ENCODE measurements around the gene CENPX. TPM values are rescaled to one million over a fixed set of nuclear protein-coding genes. Genes with fewer than 3 reads are reported as not detected.

CENPX gene
- total RNA-seq, 1 donor from 2014 or later: 26.3 TPM

GRCh38 chr17:81990836-81991683 lies 31.6 kb downstream of the CENPX start:
- Histone ChIP-seq H3K9me3 (replicated peaks) (no peaks in the 10 kb centered on the region), H3K4me3 (peak overlapping the region; percentile 57), H3K27ac (replicated peaks) (peak overlapping the region; percentile 92), H3K36me3 (peaks cover 7% of the 10 kb centered on the region), H3K4me1 (peaks cover 25% of the 10 kb centered on the region), H3K27me3 (ENCODE audit: low read depth) (no peaks in the 10 kb centered on the region)
- TF ChIP-seq, protein P1, sequence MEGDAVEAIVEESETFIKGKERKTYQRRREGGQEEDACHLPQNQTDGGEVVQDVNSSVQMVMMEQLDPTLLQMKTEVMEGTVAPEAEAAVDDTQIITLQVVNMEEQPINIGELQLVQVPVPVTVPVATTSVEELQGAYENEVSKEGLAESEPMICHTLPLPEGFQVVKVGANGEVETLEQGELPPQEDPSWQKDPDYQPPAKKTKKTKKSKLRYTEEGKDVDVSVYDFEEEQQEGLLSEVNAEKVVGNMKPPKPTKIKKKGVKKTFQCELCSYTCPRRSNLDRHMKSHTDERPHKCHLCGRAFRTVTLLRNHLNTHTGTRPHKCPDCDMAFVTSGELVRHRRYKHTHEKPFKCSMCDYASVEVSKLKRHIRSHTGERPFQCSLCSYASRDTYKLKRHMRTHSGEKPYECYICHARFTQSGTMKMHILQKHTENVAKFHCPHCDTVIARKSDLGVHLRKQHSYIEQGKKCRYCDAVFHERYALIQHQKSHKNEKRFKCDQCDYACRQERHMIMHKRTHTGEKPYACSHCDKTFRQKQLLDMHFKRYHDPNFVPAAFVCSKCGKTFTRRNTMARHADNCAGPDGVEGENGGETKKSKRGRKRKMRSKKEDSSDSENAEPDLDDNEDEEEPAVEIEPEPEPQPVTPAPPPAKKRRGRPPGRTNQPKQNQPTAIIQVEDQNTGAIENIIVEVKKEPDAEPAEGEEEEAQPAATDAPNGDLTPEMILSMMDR (IDR thresholded peaks at IDR 0.05; ENCODE audit: borderline replicate concordance): no peak
- no peak for DNase-seq
- intact Hi-C loops (cut with micrococcal nuclease): no loop called here

- DNase-seq: no peak
- Histone ChIP-seq H3K27me3 (ENCODE audit: low read depth) (no peaks in the 10 kb centered on the region), H3K27ac (replicated peaks) (no peak overlapping the region), H3K4me3 (no peak overlapping the region), H3K9me3 (replicated peaks) (no peaks in the 10 kb centered on the region), H3K4me1 (peaks cover 18% of the 10 kb centered on the region), H3K36me3 (peaks cover 26% of the 10 kb centered on the region)
- intact Hi-C loops (cut with micrococcal nuclease): no loop called here
- TF ChIP-seq, protein P1 (IDR thresholded peaks at IDR 0.05; ENCODE audit: borderline replicate concordance): no peak
Observed at GRCh38 chr17:81987161-81987770, 35.4 kb downstream of the CENPX start.

DNA sequence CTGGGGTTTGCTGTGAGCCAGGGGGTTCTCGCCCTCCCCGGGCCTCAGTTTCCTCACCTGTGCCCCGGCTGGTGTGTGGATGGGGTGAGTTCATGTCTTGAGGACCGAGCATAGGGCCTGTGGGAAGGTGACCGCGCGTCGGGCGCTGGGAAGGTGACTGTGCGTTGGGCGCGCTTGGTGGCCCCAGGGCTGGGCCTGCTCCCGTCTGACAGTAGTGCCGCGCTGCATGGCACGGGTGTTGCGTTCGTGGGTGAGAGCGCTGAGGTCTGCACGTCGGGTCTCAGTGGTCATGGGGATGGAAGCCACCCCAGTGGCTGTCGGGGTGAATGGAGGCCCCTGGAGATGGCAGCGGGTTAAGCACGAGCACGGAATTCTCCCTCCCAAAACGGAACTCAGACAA lies 36.1 kb downstream of the CENPX start:
- DNase-seq: no peak
- H3K27me3 ChIP-seq (ENCODE audit: low read depth): no peaks in the 10 kb centered on the region
- intact Hi-C loops (cut with micrococcal nuclease): no loop called here
- no peaks in the 10 kb centered on the region for H3K9me3 ChIP-seq (replicated peaks)
- peaks cover 11% of the 10 kb centered on the region for H3K4me1 ChIP-seq
- H3K4me3 ChIP-seq: no peak overlapping the region
- peaks cover 30% of the 10 kb centered on the region for H3K36me3 ChIP-seq
- H3K27ac ChIP-seq (replicated peaks): no peak overlapping the region
- TF ChIP-seq, protein P1 (IDR thresholded peaks at IDR 0.05; ENCODE audit: borderline replicate concordance): no peak

DNA sequence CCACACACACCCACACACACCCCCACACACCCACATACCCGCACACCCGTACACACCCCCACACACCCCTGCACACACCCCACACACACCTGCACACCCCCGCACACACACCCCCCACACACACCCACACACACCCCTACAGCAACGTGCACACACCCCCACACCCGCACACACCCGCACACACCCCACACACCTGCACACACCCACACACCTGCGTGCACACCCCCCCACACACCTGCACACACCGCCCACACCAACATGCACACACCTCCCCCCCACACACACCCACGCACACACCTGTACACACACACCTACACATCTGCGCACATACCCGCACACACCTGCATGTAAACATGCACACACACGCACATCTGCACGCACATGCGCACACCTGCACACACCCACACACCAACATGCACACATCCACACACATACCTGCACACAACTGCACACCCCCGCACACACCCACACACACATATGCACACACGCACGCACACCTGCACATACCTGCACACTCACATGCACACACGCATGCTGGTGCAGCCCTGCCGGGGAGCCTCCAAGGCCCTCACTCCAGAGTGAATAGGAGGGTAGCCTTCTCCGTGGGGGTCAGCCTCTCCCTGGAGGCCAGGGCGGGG lies 37.8 kb downstream of the CENPX start:
- Histone ChIP-seq H3K9me3 (replicated peaks) (no peaks in the 10 kb centered on the region), H3K27me3 (ENCODE audit: low read depth) (no peaks in the 10 kb centered on the region), H3K4me3 (no peak overlapping the region), H3K27ac (replicated peaks) (no peak overlapping the region), H3K4me1 (no peaks in the 10 kb centered on the region), H3K36me3 (peaks cover 39% of the 10 kb centered on the region)
- intact Hi-C loops (cut with micrococcal nuclease): no loop called here
- TF ChIP-seq, protein P1 (IDR thresholded peaks at IDR 0.05; ENCODE audit: borderline replicate concordance): no peak
- no peak for DNase-seq

- DNase-seq: no peak
- H3K27me3 ChIP-seq (ENCODE audit: low read depth): no peaks in the 10 kb centered on the region
- TF ChIP-seq, protein P1 (IDR thresholded peaks at IDR 0.05; ENCODE audit: borderline replicate concordance): no peak
- H3K4me3 ChIP-seq: no peak overlapping the region
- no peak overlapping the region for H3K27ac ChIP-seq (replicated peaks)
- H3K4me1 ChIP-seq: peaks cover 4% of the 10 kb centered on the region
- H3K36me3 ChIP-seq: peaks cover 43% of the 10 kb centered on the region
- intact Hi-C loops (cut with micrococcal nuclease): no loop called here
- no peaks in the 10 kb centered on the region for H3K9me3 ChIP-seq (replicated peaks)
Observed at GRCh38 chr17:81983639-81984373, 38.9 kb downstream of the CENPX start.

All from left ventricle myocardium inferior (tissue), 1 donor.